ENCODE results near the gene CDK6. TPM values are rescaled to one million over a fixed set of nuclear protein-coding genes. Genes with fewer than 3 reads are reported as not detected.

Gene CDK6
- polyA plus RNA-seq, 1 donor: 48.9 TPM

DNA sequence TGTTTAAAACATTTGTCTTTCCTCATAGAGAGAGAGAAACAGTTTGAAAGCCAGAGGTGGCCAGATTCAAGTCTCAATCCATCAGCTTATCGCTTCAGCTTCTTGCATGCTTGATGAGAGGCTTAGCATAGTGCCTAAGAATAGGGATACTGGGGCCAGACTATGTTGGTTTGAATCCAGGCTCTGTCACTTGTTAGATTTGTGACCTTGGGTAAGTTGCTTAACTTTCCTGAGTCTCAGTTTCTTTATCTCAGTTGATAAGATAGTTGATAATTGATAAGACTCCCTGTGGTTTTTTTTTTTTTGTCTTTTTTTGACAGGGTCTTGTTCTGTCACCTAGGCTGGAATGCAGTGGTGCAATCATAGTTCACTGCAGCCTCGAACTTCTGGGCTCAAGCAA, 12.1 kb upstream of the CDK6 start:
- no peak for DNase-seq

- DNase-seq: no peak
Measured at GRCh38 chr7:92847305-92847704, 10.9 kb upstream of the CDK6 start.

DNA sequence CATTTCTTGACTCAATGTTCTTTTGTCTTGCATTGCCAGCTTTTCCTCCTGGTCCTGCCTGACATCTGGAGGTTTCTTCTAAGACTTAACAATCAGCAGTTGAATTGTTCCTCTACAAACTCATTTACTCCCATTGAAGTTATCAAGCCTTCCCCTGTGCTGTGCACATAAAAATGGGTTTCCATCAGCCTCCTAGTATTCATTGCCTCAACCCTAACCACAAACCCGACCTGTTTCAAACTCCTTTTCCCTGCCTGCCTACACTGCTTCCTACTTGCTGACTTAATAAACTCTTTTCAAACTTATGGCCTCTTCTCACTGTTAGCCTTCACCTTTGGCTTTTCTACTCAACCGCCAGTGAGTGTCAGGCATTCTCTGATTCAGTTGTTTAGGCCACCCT, 9.4 kb upstream of the CDK6 start:
- DNase-seq: no peak

GRCh38 chr7:92843781-92844180, 7.4 kb upstream of the CDK6 start:
- DNase-seq: no peak

GRCh38 chr7:92843034-92843760, 6.8 kb upstream of the CDK6 start:
- DNase-seq: no peak

DNA sequence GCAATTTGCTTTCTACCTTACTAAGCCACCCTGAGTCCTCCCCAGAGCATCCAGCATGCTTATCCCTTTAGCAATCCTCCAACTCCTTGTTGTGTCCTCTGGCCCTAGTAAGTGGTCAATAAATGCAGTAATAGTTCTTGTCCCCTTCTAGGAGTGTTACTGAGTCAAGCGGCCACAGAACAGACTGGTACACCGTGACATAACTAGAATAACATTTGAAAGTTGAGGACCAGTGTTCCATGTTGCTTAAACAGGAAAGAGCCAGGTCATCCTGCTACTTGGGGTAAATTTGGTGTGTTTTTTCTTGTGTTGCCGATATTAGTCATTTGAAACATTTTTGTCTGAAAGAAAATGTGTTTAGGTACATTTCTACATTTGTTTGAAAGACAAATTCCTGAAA, 4.8 kb upstream of the CDK6 start:
- DNase-seq: no peak

DNA sequence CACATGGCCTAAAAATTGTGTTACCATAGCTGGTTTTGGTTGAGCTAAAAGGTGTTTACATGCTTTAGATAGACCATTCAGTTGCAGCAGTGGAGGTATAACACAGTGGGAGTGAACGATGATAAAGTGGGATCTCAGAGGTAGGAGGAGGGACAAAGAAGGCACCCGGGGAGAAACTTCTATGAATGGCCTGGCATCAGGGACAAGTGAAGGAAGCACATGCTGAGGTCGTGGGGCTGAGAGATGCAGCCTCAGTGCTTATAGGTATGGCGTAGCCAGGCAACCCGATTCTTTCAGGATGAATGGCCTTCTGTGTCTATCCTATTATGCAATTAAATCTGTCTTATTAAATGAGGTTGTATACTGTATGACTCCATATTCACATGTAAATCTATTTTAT, 3.9 kb upstream of the CDK6 start:
- no peak for DNase-seq

GRCh38 chr7:92839901-92840300, 3.5 kb upstream of the CDK6 start:
- no peak for DNase-seq

GRCh38 chr7:92838934-92839333, 2.6 kb upstream of the CDK6 start:
- no peak for DNase-seq

GRCh38 chr7:92837000-92837749, 802 bp upstream of the CDK6 start:
- DNase-seq: peak; percentile 35

DNA sequence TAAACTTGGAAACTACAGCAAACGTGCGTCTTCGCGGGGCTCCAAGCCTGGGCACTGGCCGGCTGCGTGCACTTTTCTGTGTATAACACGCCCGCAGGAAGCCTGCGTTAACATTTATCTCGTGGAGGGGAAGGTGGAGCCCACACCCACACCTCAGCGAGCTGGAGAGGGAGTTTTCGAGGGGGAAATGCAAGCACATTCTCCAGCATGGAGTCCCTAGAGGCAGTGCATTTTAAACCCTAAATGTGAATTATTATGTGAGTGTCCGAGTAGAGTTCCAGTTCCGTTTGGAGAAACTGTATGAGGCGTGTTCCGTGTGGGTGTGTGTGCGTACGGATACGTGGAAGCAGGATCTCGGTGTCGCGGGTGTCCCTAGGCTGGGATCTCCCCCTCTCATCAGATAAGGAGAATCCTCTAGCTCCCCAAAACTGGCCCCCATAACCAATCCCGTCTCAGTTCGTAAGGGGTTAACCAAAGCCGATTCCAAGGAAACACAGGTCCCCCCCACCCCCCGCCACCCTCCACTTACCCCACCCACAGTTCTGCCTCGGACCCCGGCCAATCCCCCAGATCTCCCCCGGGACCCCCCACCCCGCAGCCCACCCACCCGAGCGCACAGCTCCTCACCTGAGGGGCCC, 403 bp downstream of the CDK6 start:
- no peak for DNase-seq

GRCh38 chr7:92835261-92835850, 1.0 kb downstream of the CDK6 start:
- peak; percentile 79 for DNase-seq

DNA sequence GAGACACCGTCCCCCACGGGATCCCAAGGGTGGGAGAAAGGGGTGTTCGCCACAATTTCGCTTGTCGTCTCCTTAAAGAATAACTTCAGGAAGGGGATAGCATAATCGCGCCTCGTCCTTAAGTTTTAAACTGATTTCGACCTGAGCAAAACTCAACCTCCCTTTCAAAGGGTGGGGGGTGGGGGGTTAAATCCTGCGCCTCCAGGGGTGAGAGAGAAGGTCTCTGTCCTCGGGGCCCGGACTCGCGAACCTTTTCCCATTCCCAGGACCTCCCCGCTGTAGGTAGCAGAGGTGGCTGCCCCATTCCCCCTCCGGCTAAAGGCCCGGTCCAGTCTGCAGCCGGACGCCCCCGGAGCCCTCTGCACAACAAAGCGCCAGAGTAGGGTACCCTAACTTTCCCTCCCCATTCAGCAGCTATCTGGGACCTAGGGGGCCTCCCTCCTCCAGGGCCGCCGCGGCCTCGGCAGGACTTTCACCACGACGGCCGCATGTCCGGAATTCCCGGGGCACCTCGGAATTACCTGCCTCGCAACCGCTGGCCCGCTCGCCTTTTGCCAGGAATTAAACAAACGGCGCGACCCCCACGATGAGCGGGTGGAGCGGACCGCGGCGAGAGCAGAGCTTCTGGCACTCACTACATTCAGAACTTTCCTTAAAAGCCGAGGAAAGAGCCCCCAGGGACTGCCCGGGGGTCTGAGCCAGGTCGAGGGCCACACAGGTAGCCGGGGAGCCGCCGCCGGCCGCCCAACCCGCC, 1.7 kb downstream of the CDK6 start:
- no peak for DNase-seq

DNA sequence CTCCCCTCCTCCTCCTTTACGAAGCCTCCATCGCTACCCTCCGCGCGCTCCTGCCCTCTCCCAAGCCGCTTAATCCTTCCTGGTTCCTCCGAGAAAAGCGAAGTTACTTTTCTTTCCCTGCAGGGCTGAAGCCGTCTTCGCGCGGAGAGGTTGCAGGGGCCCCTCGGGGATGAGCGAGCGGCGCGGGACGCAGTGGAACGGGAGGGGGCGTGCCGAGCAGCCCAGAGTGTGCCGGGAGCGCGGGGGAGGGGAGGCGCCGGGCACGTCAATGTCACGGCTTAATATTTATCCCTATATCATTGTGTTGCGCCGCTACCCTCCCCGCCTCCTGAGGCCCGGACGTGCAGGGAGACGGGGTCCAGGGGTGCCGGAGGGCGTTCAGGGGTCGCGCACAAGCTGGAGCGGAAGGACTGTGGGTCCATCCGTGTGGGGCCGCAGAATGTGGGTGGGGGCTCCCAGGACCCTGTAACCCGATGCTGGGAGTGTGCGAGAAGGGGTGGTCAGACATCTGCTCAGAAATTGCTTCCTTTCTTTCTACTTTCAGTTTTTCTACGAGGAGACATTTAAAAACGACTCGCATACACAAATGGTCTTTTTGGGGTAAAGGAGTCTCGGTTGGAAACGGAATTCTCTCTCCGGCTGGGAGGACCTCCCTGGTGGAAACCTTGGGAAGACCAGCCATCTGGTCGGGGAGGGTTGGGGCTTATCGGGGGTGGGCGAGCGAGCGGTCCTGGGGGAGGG, 2.4 kb downstream of the CDK6 start:
- DNase-seq: peak; percentile 80

- peak; percentile 85 for DNase-seq
Measured at GRCh38 chr7:92833024-92833765, 3.2 kb downstream of the CDK6 start.

- no peak for DNase-seq
Measured at GRCh38 chr7:92832534-92833023, 3.8 kb downstream of the CDK6 start.

- DNase-seq: no peak
Measured at GRCh38 chr7:92831716-92832533, 4.4 kb downstream of the CDK6 start.

- DNase-seq: no peak
Measured at GRCh38 chr7:92830532-92831110, 5.8 kb downstream of the CDK6 start.

- DNase-seq: no peak
Measured at GRCh38 chr7:92830027-92830426, 6.3 kb downstream of the CDK6 start.

Data from left kidney (tissue), 2 donors.